K562 (cell line): ENCODE data around the gene MED29. TPM values are rescaled to one million over a fixed set of nuclear protein-coding genes. Genes with fewer than 3 reads are reported as not detected.

Experiments used
- DDX20 ChIP-seq: fragments of 450-650 bp; IDR thresholded peaks from 2 replicates; pipeline ENCODE4 v1.6.1; 2016; ENCODE audit warnings: missing genetic modification characterization, low read depth, mild to moderate bottlenecking, missing compliant biosample characterization, moderate library complexity
- DPF2 ChIP-seq: fragments of 450-650 bp; IDR thresholded peaks from 2 replicates; pipeline ENCODE4 v1.6.1; 2016
- ETV6 ChIP-seq, 3 experiments: fragments of 150-350 bp in 1 of 3; sonication (generic) in 1 of 3; formaldehyde crosslinking in 1 of 3; IDR thresholded peaks; 2 replicates each; pipeline versions ENCODE4 v1.6.1 to v1.8.0; 2014 to 2022; ENCODE audit warnings: borderline replicate concordance in 2 of 3, low read depth in 2 of 3, antibody characterized with exemption in 1 of 3, low read length in 1 of 3, mild to moderate bottlenecking in 1 of 3, missing genetic modification reagents in 1 of 3
- FOSL1 ChIP-seq: fragments of 200-800 bp; sonication (Bioruptor generic); conservative IDR thresholded peaks from 2 replicates; pipeline ENCODE4 v1.6.1; 2016; ENCODE audit warnings: missing genetic modification characterization, missing compliant biosample characterization
- GABPB2 ChIP-seq: fragments of 250-450 bp; sonication (Bioruptor Pico); conservative IDR thresholded peaks from 2 replicates; pipeline ENCODE4 v1.5.1; 2021; ENCODE audit warnings: mild to moderate bottlenecking
- KAT8 ChIP-seq: fragments of 450-650 bp; IDR thresholded peaks from 2 replicates; pipeline ENCODE4 v1.6.1; 2016; ENCODE audit warnings: low read depth, mild to moderate bottlenecking
- KLF6 ChIP-seq: fragments of 250-450 bp; sonication (Bioruptor Pico); IDR thresholded peaks from 2 replicates; pipeline ENCODE4 v1.4.0; 2020; ENCODE audit warnings: mild to moderate bottlenecking, moderate library complexity, borderline replicate concordance
- NRF1 ChIP-seq, 2 experiments: fragments of 450-650 bp; IDR thresholded peaks in 1 of 2; conservative IDR thresholded peaks in 1 of 2; 2 replicates each; pipeline ENCODE4 v1.6.1; 2014; ENCODE audit warnings: mild to moderate bottlenecking in 2 of 2
- SIX5 ChIP-seq, 2 experiments: IDR thresholded peaks; 2 replicates each; pipeline ENCODE4 v1.6.1; 2011; ENCODE audit warnings: low read length in 2 of 2, borderline replicate concordance in 1 of 2, low read depth in 1 of 2, mild to moderate bottlenecking in 1 of 2, moderate library complexity in 1 of 2; ENCODE audit not compliant: insufficient read depth in 1 of 2
- SRSF1 ChIP-seq: fragments of 200-400 bp; formaldehyde crosslinking; IDR thresholded peaks from 2 replicates; pipeline ENCODE4 v1.6.1; 2017; ENCODE audit warnings: mild to moderate bottlenecking, low read depth, low read length, moderate library complexity
- WHSC1 ChIP-seq: IDR thresholded peaks from one replicate; pipeline ENCODE4 v1.6.1; 2012; ENCODE audit warnings: low read length, control low read depth, inconsistent platforms
- ZNF174 ChIP-seq: fragments of 250-450 bp; sonication (Bioruptor Pico); IDR thresholded peaks from 2 replicates; pipeline ENCODE4 v1.4.0; 2020; ENCODE audit warnings: mild to moderate bottlenecking
- ZNF232 ChIP-seq: sonication (generic); formaldehyde crosslinking; IDR thresholded peaks from 2 replicates; pipeline ENCODE4 v1.8.0; 2022; ENCODE audit warnings: mild to moderate bottlenecking, missing genetic modification reagents
- ZNF518B ChIP-seq: fragments of 250-450 bp; sonication (Bioruptor Pico); IDR thresholded peaks from 2 replicates; pipeline ENCODE4 v1.5.0; 2021; ENCODE audit warnings: mild to moderate bottlenecking, moderate library complexity
- ZNF644 ChIP-seq: fragments of 200-800 bp; sonication (Bioruptor generic); IDR thresholded peaks from 2 replicates; pipeline ENCODE4 v1.6.1; 2016; ENCODE audit warnings: low read depth, missing genetic modification characterization, missing compliant biosample characterization
- polyA plus RNA-seq, 8 experiments: library from polyadenylated mRNA; depleted of rRNA in 4 of 8; stranded (reverse) in 5 of 8; unstranded in 3 of 8; fragments of >200 nt; fragmentation: Nextera tagmentation in 2 of 8; fragmentation: Illumina TruSeq in 1 of 8; extraction: Ambion mirVana in 2 of 8; extraction: Trizol in 1 of 8; gene quantifications; 2 replicates each; pipeline versions ENCODE4 v1.2.1 to v1.2.3, GENCODE V29; 2011 to 2014; ENCODE audit warnings: inconsistent platforms in 1 of 8, missing spikeins in 1 of 8
- total RNA-seq, 7 experiments: library from RNA; depleted of rRNA in 6 of 7; stranded (reverse); fragments of >200 nt in 6 of 7; fragmentation: Illumina TruSeq in 2 of 7; extraction: Trizol in 2 of 7; gene quantifications; 2 replicates each; pipeline versions ENCODE4 v1.2.1 to v1.2.3, GENCODE V29; 2011 to 2021; ENCODE audit warnings: low replicate concordance in 1 of 7
- TF ChIP-seq, protein P1 (sequence below), 3 experiments: fragments of 200-800 bp in 1 of 3; sonication (Bioruptor generic) in 1 of 3; sonication (generic) in 1 of 3; formaldehyde crosslinking in 1 of 3; IDR thresholded peaks; 2 replicates each; pipeline versions ENCODE4 v1.6.1 to v1.8.0; 2016 to 2022; ENCODE audit warnings: mild to moderate bottlenecking in 2 of 3, missing compliant biosample characterization in 2 of 3, missing genetic modification characterization in 2 of 3, missing genetic modification reagents in 1 of 3
- TF ChIP-seq, protein P2 (sequence below), 2 experiments: IDR thresholded peaks; 2 replicates each; pipeline ENCODE4 v1.6.1; 2011; ENCODE audit warnings: borderline replicate concordance in 1 of 2, control low read depth in 1 of 2, low read depth in 1 of 2, low read length in 1 of 2, mild to moderate bottlenecking in 1 of 2, mixed read lengths in 1 of 2, moderate library complexity in 1 of 2; ENCODE audit not compliant: insufficient read depth in 1 of 2, insufficient read length in 1 of 2, poor library complexity in 1 of 2, severe bottlenecking in 1 of 2; ENCODE audit errors: extremely low read depth in 1 of 2
- TF ChIP-seq, protein P3 (sequence below): fragments of 450-650 bp; IDR thresholded peaks from one replicate; pipeline ENCODE4 v1.6.1; 2018; ENCODE audit warnings: mild to moderate bottlenecking, moderate library complexity; ENCODE audit not compliant: partially characterized antibody

The MED29 gene
- total and polyA plus RNA-seq, 9 of the 15 experiments (the other 6 are each of a cell fraction or from before 2014, with no cell fraction given): 1.8 to 22.6 (median 12.4) TPM

DNA sequence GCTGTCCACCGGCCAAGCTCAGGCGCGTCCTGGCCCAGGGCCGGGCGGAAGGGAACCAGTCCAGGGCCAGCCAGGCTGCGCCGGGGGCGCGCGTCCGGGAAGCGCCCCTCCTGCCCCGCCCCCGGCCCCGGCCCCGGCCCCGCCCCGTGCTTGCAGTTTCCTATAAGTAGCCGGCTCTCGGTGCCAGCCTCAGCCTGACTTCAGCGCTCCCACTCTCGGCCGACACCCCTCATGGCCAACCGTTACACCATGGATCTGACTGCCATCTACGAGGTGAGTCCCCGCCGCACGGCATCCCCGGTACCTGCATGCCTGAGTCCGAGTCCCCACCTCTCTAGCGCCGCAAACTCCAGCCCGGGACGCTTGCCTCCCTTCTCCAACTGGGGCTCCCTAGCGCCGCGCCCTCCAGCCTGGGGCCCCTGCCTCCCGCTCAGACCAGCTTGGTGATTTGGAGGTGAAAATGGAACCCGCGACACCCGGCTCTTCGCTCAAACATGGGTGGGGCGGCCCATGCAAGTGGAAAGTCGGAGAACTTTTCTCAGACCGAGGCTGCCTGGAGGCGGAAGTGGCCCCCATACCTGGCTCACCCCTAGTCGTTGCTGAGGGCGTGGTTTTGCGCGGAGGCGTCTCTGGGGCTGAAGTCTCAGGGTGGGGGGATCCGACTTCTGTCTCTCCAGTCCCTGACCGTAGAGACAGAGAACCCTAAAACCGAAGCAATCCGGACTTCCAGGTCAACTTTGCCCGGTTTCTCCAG, 15.7 kb downstream of the MED29 start, which contains the start of gene ZFP36 (continued):
- no peak for TF ChIP-seq ETV6 (IDR thresholded peaks at IDR 0.05; ENCODE audit: borderline replicate concordance in 1 of 2, low read depth in 2 of 2, low read length in 1 of 2)
- TF ChIP-seq ETV6 (CRISPR knock-in tag; IDR thresholded peaks at IDR 0.05; ENCODE audit: borderline replicate concordance): no peak
- peak; percentile 16; the same call in 1 of the 2 replicates for TF ChIP-seq DPF2
- no peak for TF ChIP-seq ZNF644 (tag)
- no peak for TF ChIP-seq SRSF1
- TF ChIP-seq FOSL1 (tag): no peak
- TF ChIP-seq NRF1 (conservative IDR thresholded peaks at IDR 0.05 in 1 of 2, IDR thresholded peaks at IDR 0.05 in 1 of 2): no peak; a peak in 1 of 4 replicates
- no peak for TF ChIP-seq SIX5 (IDR thresholded peaks at IDR 0.05; ENCODE audit: borderline replicate concordance in 1 of 2, insufficient read depth in 1 of 2, low read depth in 1 of 2, low read length in 2 of 2)
- no peak for TF ChIP-seq KAT8
- TF ChIP-seq, protein P1, sequence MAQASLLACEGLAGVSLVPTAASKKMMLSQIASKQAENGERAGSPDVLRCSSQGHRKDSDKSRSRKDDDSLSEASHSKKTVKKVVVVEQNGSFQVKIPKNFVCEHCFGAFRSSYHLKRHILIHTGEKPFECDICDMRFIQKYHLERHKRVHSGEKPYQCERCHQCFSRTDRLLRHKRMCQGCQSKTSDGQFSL (CRISPR knock-in tag; IDR thresholded peaks at IDR 0.05): no peak; the same call in 1 of the 2 replicates
- TF ChIP-seq, protein P1 (tag; IDR thresholded peaks at IDR 0.05): no peak
- TF ChIP-seq ZNF232: no peak
- no peak for TF ChIP-seq ZNF518B (CRISPR knock-in tag)
- TF ChIP-seq KLF6: 0 out of 2 replicates have a peak, but pooled peaks have one; percentile 28
- TF ChIP-seq, protein P2, sequence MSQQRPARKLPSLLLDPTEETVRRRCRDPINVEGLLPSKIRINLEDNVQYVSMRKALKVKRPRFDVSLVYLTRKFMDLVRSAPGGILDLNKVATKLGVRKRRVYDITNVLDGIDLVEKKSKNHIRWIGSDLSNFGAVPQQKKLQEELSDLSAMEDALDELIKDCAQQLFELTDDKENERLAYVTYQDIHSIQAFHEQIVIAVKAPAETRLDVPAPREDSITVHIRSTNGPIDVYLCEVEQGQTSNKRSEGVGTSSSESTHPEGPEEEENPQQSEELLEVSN (IDR thresholded peaks at IDR 0.05; ENCODE audit: borderline replicate concordance in 1 of 2, extremely low read depth in 1 of 2, insufficient read depth in 1 of 2, insufficient read length in 1 of 2, low read depth in 1 of 2, low read length in 1 of 2, poor library complexity in 1 of 2, severe bottlenecking in 1 of 2): peak in 1 of 2 experiments; percentile 34
- no peak for TF ChIP-seq WHSC1
- no peak for TF ChIP-seq GABPB2
- TF ChIP-seq, protein P3, sequence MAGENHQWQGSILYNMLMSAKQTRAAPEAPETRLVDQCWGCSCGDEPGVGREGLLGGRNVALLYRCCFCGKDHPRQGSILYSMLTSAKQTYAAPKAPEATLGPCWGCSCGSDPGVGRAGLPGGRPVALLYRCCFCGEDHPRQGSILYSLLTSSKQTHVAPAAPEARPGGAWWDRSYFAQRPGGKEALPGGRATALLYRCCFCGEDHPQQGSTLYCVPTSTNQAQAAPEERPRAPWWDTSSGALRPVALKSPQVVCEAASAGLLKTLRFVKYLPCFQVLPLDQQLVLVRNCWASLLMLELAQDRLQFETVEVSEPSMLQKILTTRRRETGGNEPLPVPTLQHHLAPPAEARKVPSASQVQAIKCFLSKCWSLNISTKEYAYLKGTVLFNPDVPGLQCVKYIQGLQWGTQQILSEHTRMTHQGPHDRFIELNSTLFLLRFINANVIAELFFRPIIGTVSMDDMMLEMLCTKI: no peak
- TF ChIP-seq DDX20 (tag): no peak
- TF ChIP-seq ZNF174 (CRISPR knock-in tag): no peak
